Kidney (tissue), 14 donors: ENCODE results near the gene MYH9. TPM values are rescaled to one million over a fixed set of nuclear protein-coding genes. Genes with fewer than 3 reads are reported as not detected.
A peak's percentile ranks its signal among the peaks of the same experiment; 100 is the strongest.
"Not testable (repeated sequence)": the region's sequence is repeated elsewhere in the genome, so short reads cannot be mapped to it uniquely, and the experiment has no call there.

Source experiments
- DNase-seq, 5 donors: peaks; one replicate each; pipeline ENCODE4 v3.0.0-alpha.2; 2013 to 2020
- FAIRE-seq: peaks from 2 replicates; lab custom pipeline; 2012; peaks lifted over from hg19 to GRCh38; lab: Jason Lieb, UNC
- H3K27ac ChIP-seq, 2 donors: one replicate each; pipeline ENCODE4 v1.7.0; 2013; ENCODE audit warnings: low read depth in 2 of 2, low read length in 2 of 2, inconsistent platforms in 1 of 2
- H3K27me3 ChIP-seq: one replicate; pipeline ENCODE4 v1.7.1; 2013; ENCODE audit warnings: low read length, inconsistent platforms; ENCODE audit not compliant: control insufficient read depth, insufficient read depth
- H3K36me3 ChIP-seq, 3 donors: one replicate each; pipeline versions ENCODE4 v1.7.0 to v1.7.1; 2013; ENCODE audit warnings: low read length in 3 of 3, control low read depth in 1 of 3, inconsistent platforms in 1 of 3; ENCODE audit not compliant: insufficient read depth in 3 of 3, control insufficient read depth in 2 of 3
- H3K4me1 ChIP-seq, 3 donors: one replicate each; pipeline versions ENCODE4 v1.7.0 to v1.7.1; 2013; ENCODE audit warnings: low read length in 3 of 3, inconsistent platforms in 1 of 3, low read depth in 1 of 3; ENCODE audit not compliant: control insufficient read depth in 2 of 3, insufficient read depth in 2 of 3
- H3K4me3 ChIP-seq, 3 donors: one replicate each; pipeline versions ENCODE4 v1.7.0 to v1.8.1; 2013; ENCODE audit warnings: low read length in 3 of 3, control low read depth in 1 of 3, inconsistent platforms in 1 of 3
- H3K9ac ChIP-seq, 3 donors: one replicate each; pipeline versions ENCODE4 v1.7.0 to v1.7.1; 2013; ENCODE audit warnings: low read length in 3 of 3, control low read depth in 1 of 3, inconsistent platforms in 1 of 3
- H3K9me3 ChIP-seq, 3 donors: one replicate each; pipeline versions ENCODE4 v1.7.0 to v1.7.1; 2013; ENCODE audit warnings: low read length in 3 of 3, control low read depth in 1 of 3, inconsistent platforms in 1 of 3; ENCODE audit not compliant: control insufficient read depth in 2 of 3, insufficient read depth in 1 of 3
- intact Hi-C: fragments of 100-400 bp; cut with DNase I; formaldehyde crosslinking; loops from one replicate; pipeline ENCODE4 v1.11.1; 2022
- polyA plus RNA-seq: library from polyadenylated mRNA; stranded (reverse); fragments of 350-450 nt; fragmentation: Illumina TruSeq; extraction: RNeasy Lipid Tissue Mini Kit (QIAGEN cat#74804); gene quantifications from one replicate; pipeline ENCODE4 v1.2.3, GENCODE V29; 2014; ENCODE audit warnings: low read depth, low replicate concordance; ENCODE audit not compliant: insufficient read depth
- total RNA-seq: library from RNA; stranded (reverse); fragmentation: NEBNext Ultra II Directional; extraction: Animal tissue kit (Norgen Biotek cat#: 25700); gene quantifications from one replicate; pipeline ENCODE4 v1.2.1, GENCODE V29; 2021
- TF ChIP-seq, protein P1 (sequence below): IDR thresholded peaks from 3 replicates; pipeline ENCODE4 v1.5.1; 2012; ENCODE audit warnings: mild to moderate bottlenecking, moderate library complexity, borderline replicate concordance; ENCODE audit not compliant: insufficient read depth; ENCODE audit errors: extremely low read depth
- donor health status: control.
- donor health status: control.
- donor health status: control.
- donor health status: control.
- donor health status: control.
- donor health status: DM: yes; HTN: yes; CAD: no.
- donor health status: Normal renal cell carcinoma (clear cell type).

MYH9 gene
- total and polyA plus RNA-seq, 2 donors from 2014 or later, result 85.2 to 655 TPM

GRCh38 chr22:36430863-36431262, 43.1 kb upstream of the MYH9 start:
- intact Hi-C loops, result no loop called here
- no peak overlapping the region for H3K27ac ChIP-seq
- FAIRE-seq (no peak), DNase-seq (no peak)
- no peaks in the 10 kb centered on the region for H3K9me3 ChIP-seq
- TF ChIP-seq, protein P1, sequence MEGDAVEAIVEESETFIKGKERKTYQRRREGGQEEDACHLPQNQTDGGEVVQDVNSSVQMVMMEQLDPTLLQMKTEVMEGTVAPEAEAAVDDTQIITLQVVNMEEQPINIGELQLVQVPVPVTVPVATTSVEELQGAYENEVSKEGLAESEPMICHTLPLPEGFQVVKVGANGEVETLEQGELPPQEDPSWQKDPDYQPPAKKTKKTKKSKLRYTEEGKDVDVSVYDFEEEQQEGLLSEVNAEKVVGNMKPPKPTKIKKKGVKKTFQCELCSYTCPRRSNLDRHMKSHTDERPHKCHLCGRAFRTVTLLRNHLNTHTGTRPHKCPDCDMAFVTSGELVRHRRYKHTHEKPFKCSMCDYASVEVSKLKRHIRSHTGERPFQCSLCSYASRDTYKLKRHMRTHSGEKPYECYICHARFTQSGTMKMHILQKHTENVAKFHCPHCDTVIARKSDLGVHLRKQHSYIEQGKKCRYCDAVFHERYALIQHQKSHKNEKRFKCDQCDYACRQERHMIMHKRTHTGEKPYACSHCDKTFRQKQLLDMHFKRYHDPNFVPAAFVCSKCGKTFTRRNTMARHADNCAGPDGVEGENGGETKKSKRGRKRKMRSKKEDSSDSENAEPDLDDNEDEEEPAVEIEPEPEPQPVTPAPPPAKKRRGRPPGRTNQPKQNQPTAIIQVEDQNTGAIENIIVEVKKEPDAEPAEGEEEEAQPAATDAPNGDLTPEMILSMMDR, result no peak
- no peak overlapping the region for H3K4me3 ChIP-seq
- H3K27me3 ChIP-seq, result no peaks in the 10 kb centered on the region
- H3K36me3 ChIP-seq, result no peaks in the 10 kb centered on the region
- peaks cover 0 to 11% (median 4%) of the 10 kb centered on the region in 3 donors for H3K4me1 ChIP-seq
- H3K9ac ChIP-seq, result no peak overlapping the region

DNA sequence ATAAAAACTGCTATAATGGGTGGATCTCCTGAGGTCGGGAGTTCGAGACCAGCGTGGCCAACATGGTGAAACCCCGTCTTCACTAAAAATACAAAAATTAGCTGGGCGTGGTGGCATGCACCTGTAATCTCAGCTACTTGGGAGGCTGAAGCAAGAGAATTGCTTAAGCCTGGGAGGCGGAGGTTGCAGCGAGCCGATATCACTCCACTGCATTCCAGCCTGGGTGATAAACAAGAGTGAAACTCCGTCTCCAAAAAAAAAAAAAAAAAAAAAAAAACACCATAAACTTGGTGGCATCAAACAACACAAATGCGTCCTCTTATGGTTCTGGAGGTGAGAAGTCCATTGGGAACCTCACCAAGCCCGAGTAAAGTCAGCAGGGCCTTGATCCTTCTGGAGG, 40.2 kb upstream of the MYH9 start:
- intact Hi-C loops, H3K4me1 ChIP-seq, H3K9me3 ChIP-seq, H3K36me3 ChIP-seq, DNase-seq, H3K4me3 ChIP-seq, H3K27me3 ChIP-seq, H3K9ac ChIP-seq, H3K27ac ChIP-seq, FAIRE-seq: not testable (repeated sequence)

DNA sequence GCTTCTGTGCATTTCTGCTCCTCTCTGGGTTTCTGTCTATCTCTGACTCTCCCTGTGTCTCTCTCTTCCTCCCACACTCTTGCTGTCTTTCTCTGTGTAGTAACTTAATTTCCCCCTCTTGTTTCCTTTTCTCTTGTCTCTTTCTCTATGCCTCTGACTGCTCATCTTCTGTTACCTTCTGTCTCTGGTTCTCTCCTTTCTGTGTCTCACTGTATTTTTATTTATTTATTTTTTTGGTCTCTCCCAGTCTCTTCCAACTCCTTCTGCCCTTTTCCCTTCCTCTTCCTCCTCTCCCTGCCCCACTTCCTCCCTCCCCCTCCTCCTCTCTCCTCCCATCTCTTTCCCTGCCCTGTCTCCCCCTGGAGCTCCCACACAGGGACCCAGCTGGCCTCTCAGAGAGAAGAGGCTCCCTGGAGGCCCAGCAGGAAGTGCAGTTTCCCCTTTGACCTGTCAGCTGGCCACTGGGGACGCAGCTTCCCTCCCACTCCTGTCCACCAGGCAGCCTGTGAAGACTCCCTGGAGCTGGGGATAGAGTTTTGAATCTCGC, 38.3 kb upstream of the MYH9 start:
- no peaks in the 10 kb centered on the region for H3K4me1 ChIP-seq
- DNase-seq (peak; percentile 82 to 93 (median 88)), FAIRE-seq (no peak)
- no peak overlapping the region for H3K4me3 ChIP-seq
- no peaks in the 10 kb centered on the region for H3K9me3 ChIP-seq
- TF ChIP-seq, protein P1, result no peak
- no peaks in the 10 kb centered on the region for H3K27me3 ChIP-seq
- no peaks in the 10 kb centered on the region for H3K36me3 ChIP-seq
- no peak overlapping the region for H3K9ac ChIP-seq
- intact Hi-C loops, result no loop called here
- H3K27ac ChIP-seq, result peak overlapping the region in 1 of 2 donors; percentile 60

DNA sequence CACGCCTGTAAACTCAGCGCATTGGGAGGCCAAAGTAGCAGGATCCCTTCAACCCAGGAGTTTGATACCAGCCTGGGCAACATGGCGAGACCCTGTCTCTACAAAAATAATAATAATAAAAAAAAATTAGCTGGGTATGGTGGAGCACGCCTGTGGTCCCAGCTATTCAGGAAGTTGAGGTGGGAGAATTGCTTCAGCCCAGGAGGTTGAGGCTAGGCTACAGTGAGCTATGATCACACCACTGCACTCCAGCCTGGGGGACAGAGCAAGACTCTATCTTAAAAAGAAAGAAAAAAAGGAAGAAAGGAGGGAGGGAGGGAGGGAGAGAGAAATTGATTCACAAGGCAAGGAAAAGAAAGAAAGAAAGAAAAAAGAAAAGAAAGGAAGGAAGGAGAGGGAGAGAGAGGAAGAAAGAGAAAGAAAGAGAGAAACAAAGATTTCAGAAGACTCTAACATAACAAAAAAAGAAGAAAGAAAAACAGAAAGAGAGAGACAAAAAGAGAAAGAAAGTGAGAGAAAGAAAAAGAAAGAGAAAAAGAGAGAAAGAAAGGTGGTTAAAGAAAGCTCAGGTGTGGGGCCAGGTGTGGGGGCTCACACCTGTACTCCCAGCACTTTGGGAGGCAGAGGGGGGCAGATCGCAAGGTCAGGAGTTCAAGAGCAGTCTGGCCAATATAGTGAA, 37.3 kb upstream of the MYH9 start:
- no peak for DNase-seq
- no peaks in the 10 kb centered on the region for H3K9me3 ChIP-seq
- H3K27me3 ChIP-seq, result no peaks in the 10 kb centered on the region
- H3K9ac ChIP-seq, result no peak overlapping the region
- TF ChIP-seq, protein P1, result no peak
- intact Hi-C loops, result no loop called here
- no peaks in the 10 kb centered on the region for H3K4me1 ChIP-seq
- H3K36me3 ChIP-seq, result no peaks in the 10 kb centered on the region
- no peak overlapping the region for H3K27ac ChIP-seq
- FAIRE-seq, result no peak
- H3K4me3 ChIP-seq, result no peak overlapping the region

GRCh38 chr22:36424466-36424865, 36.7 kb upstream of the MYH9 start:
- H3K36me3 ChIP-seq, intact Hi-C loops, H3K4me1 ChIP-seq, H3K9ac ChIP-seq, H3K27me3 ChIP-seq, H3K4me3 ChIP-seq, DNase-seq, FAIRE-seq, H3K27ac ChIP-seq, H3K9me3 ChIP-seq: not testable (repeated sequence)
